GM19240 (cell line): ENCODE results near the gene SND1.

Experiments
- DNase-seq: peaks from one replicate; pipeline ENCODE4 v3.0.0; 2011; ENCODE audit warnings: low spot score; ENCODE audit not compliant: insufficient read length

Gene SND1

GRCh38 chr7:127905021-127905420 lies 253.0 kb downstream of the SND1 start:
- no peak for DNase-seq

GRCh38 chr7:127905491-127906330 lies 253.7 kb downstream of the SND1 start:
- no peak for DNase-seq

DNA sequence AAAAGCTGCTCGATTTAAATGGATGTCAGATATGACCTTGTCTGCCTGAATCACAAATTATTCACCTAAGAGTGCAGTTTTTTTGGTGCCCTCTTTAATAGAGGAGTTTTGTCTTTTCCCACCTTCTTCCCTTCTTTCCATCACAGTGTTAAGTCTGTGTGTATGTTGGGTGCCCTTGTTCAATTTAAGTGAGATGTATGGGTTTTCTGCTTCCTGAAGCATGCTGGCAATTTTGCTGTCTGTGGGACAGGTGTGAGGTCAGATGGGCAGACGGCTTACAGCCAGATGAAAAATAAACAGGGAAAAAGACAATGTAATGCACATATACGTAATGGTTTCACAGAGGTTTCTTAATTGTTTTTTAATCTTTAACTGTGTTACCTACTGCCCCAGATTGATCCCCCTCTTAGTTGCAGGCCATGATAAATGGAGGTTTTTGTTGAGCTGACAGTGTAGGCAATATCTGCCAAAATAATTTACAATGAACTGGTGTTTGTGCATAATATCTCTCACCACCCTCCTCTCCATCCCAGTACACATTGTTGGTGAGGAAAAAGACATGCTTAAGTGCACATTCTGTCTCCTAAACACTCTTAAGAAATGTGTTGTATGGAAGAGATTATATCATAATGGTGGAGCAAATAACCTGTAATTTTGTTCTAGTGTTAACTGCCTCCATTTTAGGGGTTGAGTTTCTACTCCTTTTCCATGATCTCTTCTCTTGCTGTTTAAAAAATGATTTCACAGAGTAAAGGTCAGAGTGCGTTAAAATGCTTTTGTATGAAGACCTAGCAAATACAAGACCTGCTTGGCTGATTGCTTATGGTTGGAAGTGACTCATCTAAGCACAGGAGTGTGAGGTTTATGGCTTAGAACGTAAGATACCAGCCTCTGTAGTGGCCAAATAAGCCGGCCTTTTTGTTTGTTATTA lies 255.4 kb downstream of the SND1 start:
- no peak for DNase-seq

DNA sequence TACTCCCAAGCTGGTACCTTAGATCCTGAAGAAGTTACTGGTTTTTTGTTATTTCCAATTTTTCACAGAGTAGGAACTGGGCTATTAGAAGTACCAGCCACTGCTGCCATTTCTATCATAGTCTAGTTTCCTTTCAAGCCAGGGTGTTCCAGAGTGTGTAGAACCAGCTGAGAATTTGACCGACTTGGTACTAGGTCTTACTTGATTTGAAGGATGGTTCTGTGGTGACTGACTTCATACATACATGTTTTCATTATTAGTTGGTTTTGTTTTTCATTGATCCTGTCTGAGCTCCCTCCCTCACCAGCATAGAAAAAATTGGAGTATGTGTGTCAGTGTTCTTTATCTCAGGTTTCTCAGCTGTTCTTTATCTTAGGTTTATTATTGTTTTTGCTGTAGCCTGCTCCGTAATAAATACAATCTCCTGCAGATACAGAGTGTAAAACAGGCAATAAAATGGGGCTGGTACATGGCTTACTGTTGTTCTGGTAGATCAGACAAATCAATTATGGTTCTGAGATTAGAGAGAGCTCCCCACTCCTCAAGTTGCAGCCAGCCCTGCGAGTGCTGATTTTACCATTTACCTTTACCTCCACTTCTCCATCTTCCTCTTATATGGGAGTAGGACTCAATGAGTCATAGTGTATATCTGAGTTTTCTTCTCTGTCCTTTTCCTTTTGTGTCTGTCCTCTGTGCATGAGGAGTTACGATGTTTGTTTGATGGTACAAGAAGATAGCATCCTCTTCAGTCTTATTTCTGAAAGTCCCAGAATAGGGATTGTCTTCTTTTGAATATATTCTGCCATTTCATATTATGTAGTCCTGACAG lies 256.6 kb downstream of the SND1 start:
- no peak for DNase-seq

- no peak for DNase-seq
These were observed 257.6 kb downstream of the SND1 start for GRCh38 chr7:127909424-127910152.

DNA sequence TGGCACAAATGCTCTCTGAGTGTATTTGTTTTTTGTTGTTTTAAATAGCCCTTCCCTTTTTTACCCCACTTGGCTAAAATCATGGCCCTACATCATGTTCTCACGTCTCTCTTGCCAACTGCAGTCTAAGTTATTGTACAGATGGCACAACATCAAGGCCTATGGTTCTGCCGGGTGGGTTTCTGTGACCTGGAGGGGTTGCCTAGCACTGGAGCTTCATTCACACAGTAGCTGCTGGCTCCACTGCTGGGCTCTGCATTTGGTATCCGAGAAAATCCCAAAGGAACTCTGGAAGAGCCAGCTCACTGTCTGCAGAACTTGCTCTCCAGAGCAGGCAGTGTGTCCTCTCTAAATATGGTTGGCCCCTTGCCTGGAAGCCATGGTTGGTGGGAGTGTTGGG lies 258.7 kb downstream of the SND1 start:
- no peak for DNase-seq

- DNase-seq, result no peak
These were observed 260.0 kb downstream of the SND1 start for GRCh38 chr7:127911968-127912511.

GRCh38 chr7:127912901-127913300 lies 260.9 kb downstream of the SND1 start:
- DNase-seq, result no peak

DNA sequence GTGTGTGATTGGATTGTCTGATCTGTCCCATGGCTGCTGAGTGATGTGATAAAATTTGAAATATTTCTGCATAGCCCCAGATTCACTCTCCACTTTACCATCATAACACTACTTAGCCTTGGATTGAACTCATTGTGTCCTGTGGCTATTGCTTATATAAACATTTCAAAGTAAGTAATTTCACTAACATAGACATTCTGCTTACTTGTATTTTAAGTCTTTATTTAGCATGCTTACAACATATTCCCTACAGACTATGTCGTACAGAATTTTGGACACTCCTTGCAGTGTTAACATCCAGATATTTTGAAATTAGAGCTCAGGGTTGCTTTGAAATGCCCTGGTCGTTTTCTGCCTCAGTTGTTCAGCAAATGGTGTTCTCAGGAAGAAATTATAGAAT lies 261.7 kb downstream of the SND1 start:
- no peak for DNase-seq

- DNase-seq, result no peak
These were observed 262.7 kb downstream of the SND1 start for GRCh38 chr7:127914693-127915092.

GRCh38 chr7:127916735-127917134 lies 264.7 kb downstream of the SND1 start:
- DNase-seq, result no peak

DNA sequence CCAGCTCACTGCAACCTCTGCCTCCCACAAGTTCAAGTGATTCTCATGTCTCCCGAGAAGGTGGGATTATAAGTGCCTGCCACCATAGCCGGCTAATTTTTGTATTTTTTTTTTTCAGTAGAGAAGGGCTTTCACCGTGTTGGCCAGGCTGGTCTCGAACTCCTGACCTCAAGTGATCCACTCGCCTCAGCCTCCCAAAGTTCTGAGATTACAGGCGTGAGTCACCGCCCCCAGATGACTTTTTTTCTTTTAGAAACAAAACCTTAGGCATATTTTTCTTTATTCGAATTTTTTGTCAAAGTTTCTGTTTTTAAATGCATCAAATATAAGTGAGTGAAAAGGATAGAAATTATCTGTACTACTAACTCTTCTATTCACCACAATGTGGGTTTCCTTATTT lies 266.1 kb downstream of the SND1 start:
- no peak for DNase-seq

GRCh38 chr7:127920787-127921438 lies 268.9 kb downstream of the SND1 start:
- DNase-seq, result no peak

GRCh38 chr7:127922656-127923055 lies 270.7 kb downstream of the SND1 start:
- DNase-seq, result no peak

DNA sequence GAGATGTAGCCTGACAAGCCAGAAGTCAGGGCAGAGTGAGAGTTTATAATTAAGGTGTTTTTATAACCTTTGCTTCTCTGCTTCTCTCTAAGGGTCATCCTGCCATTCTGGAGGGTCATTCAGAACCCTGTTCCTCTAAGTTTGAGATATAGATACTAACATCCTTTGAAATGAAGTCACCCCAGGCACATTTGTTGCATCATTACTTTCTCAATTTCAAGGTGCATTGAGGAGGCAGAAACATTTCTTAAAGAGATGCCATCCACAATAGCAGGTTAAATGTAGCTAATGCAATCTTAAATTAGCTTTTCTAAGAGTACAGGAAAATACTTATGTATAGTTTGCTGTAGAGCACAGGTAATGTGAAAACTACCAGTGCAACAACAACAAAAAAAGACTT lies 272.9 kb downstream of the SND1 start:
- DNase-seq, result no peak

DNA sequence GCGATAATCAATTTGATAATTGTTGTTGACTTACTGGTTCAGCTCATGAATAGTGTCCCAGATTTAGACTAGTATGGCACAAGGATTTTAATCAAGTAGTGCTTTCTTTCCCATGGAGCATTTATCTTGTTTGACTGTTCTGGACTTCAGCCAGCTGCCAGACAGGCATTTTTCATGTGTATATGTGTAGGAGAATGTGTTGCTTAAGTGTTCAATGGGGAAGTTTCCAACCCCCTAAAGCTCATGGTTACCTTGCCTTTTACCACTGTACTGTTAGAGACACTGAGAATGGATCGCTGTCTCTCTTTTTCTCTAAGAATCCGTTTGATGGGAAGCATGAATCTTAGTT lies 275.3 kb downstream of the SND1 start:
- DNase-seq, result no peak

DNA sequence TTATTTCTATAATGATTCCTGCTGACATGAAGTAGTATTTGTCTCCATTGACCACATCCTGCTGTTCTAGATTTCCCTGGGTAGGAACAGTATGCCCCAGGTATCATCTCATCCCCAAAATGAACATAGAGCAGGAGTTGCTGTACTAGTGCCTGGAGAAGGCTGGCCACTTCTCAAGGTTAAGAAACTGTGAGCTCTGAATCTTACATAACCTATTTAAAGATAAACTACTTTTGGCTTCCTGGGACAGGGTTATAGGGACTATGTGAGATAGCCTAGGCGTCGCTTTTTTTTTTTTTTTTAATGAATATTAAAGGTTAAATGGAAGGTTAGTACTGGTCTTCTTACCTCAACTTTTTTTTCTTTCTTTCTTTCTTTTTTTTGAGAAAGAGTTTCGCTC lies 276.2 kb downstream of the SND1 start:
- no peak for DNase-seq

DNA sequence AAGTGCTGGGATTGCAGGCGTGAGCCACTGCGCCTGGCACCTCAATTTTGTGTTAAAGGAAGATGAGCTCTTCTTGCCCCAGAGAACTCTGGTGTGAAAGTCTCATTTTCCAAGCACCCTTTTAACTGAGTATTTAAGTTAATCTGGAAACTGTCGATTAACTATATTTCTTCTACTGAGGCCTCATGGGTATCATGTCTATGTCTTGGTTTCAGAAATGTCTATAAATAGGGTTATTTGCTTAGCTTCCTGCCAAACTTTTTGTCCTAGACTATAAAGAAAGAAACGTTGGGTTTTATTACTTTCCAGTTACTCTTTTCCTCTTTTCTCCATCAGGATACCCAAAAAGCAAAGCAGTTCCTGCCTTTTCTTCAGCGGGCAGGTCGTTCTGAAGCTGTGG lies 276.9 kb downstream of the SND1 start:
- DNase-seq, result no peak

- DNase-seq, result no peak
These were observed 278.6 kb downstream of the SND1 start for GRCh38 chr7:127930341-127931328.
